GM21717 (cell line): ENCODE results near the gene TPRA1.
"Not testable (repeated sequence)": the region's sequence is repeated elsewhere in the genome, so short reads cannot be mapped to it uniquely, and the experiment has no call there.

Source experiments
- ATAC-seq: cut with Tn5 transposase; IDR thresholded peaks from one replicate; pipeline ENCODE4 v1.9.1; 2021; ENCODE audit warnings: mild to moderate bottlenecking, moderate library complexity; ENCODE audit not compliant: unreplicated experiment

TPRA1 gene

GRCh38 chr3:127539366-127540060, 51.0 kb downstream of the TPRA1 start:
- no peak for ATAC-seq

- no peak for ATAC-seq
Measured at GRCh38 chr3:127538569-127538968, 52.0 kb downstream of the TPRA1 start.

- ATAC-seq: no peak
Measured at GRCh38 chr3:127536830-127537812, 53.4 kb downstream of the TPRA1 start.

- ATAC-seq: no peak
Measured at GRCh38 chr3:127535901-127536829, 54.4 kb downstream of the TPRA1 start.

- no peak for ATAC-seq
Measured at GRCh38 chr3:127535106-127535785, 55.3 kb downstream of the TPRA1 start.

GRCh38 chr3:127534564-127534963, 56.0 kb downstream of the TPRA1 start:
- ATAC-seq: no peak

GRCh38 chr3:127534161-127534451, 56.4 kb downstream of the TPRA1 start:
- ATAC-seq: no peak

GRCh38 chr3:127532561-127533203, 57.9 kb downstream of the TPRA1 start:
- ATAC-seq: no peak

GRCh38 chr3:127531821-127532220, 58.7 kb downstream of the TPRA1 start:
- ATAC-seq: no peak

- ATAC-seq: not testable (repeated sequence)
Measured at GRCh38 chr3:127530863-127531262, 59.7 kb downstream of the TPRA1 start.

GRCh38 chr3:127529346-127530188, 61.0 kb downstream of the TPRA1 start:
- ATAC-seq: no peak

GRCh38 chr3:127525373-127525772, 65.2 kb downstream of the TPRA1 start:
- ATAC-seq: no peak

GRCh38 chr3:127524296-127524896, 66.1 kb downstream of the TPRA1 start:
- ATAC-seq: no peak
